Measurements from ENCODE around the gene CHCHD5.
A peak's percentile ranks its signal among the peaks of the same experiment; 100 is the strongest.
"Not testable (repeated sequence)": the region's sequence is repeated elsewhere in the genome, so short reads cannot be mapped to it uniquely, and the experiment has no call there.

The CHCHD5 gene

GRCh38 chr2:112584134-112584890, at the start of gene CHCHD5:
Gene CHCHD5, plus strand, starts transcription at chr2:112584609. Its CDS starts 39 bp downstream, at chr2:112584648.
- Histone ChIP-seq H3K36me3 (no peaks in the 10 kb centered on the region), H3K4me3 (ENCODE audit: low read depth, low read length) (peak within 1 kb of the TSS; percentile 82), H3K9me3 (ENCODE audit: severe bottlenecking) (no peaks in the 10 kb centered on the region), H3K27me3 (ENCODE audit: insufficient read depth, low read depth, severe bottlenecking) (no peaks in the 10 kb centered on the region), H3K27ac (peak within 1 kb of the TSS; percentile 91)
- TF ChIP-seq CTCF (IDR thresholded peaks at IDR 0.05; ENCODE audit: low read depth, low read length) = 0 out of 2 replicates have a peak, but pooled peaks have one; percentile 0
- peak; percentile 96 for DNase-seq

- TF ChIP-seq CTCF (IDR thresholded peaks at IDR 0.05; ENCODE audit: low read depth, low read length) = no peak
- H3K4me3 ChIP-seq (ENCODE audit: low read depth, low read length) = no peak overlapping the region
- no peak overlapping the region for H3K27ac ChIP-seq
- H3K27me3 ChIP-seq (ENCODE audit: insufficient read depth, low read depth, severe bottlenecking) = no peaks in the 10 kb centered on the region
- H3K36me3 ChIP-seq = peaks cover 9% of the 10 kb centered on the region
- peaks cover 5% of the 10 kb centered on the region for H3K9me3 ChIP-seq (ENCODE audit: severe bottlenecking)
- no peak for DNase-seq
Measured at GRCh38 chr2:112534826-112535225, 49.6 kb upstream of the CHCHD5 start.

- not testable (repeated sequence) for H3K27ac ChIP-seq; H3K36me3 ChIP-seq; H3K9me3 ChIP-seq (ENCODE audit: severe bottlenecking); H3K4me3 ChIP-seq (ENCODE audit: low read depth, low read length); DNase-seq; H3K27me3 ChIP-seq (ENCODE audit: insufficient read depth, low read depth, severe bottlenecking)
Measured at GRCh38 chr2:112536665-112537064, 47.7 kb upstream of the CHCHD5 start.

GRCh38 chr2:112539306-112539705, 45.1 kb upstream of the CHCHD5 start:
- Histone ChIP-seq H3K36me3 (0 out of 2 replicates have a peak, but pooled peaks cover 2% of the 10 kb centered on the region), H3K4me3 (ENCODE audit: low read depth, low read length) (no peak overlapping the region), H3K27ac (no peak overlapping the region), H3K27me3 (ENCODE audit: insufficient read depth, low read depth, severe bottlenecking) (no peaks in the 10 kb centered on the region), H3K9me3 (ENCODE audit: severe bottlenecking) (peaks cover 5% of the 10 kb centered on the region)
- DNase-seq = no peak
- no peak for TF ChIP-seq CTCF (IDR thresholded peaks at IDR 0.05; ENCODE audit: low read depth, low read length)

- no peak overlapping the region for H3K27ac ChIP-seq
- H3K27me3 ChIP-seq (ENCODE audit: insufficient read depth, low read depth, severe bottlenecking) = no peaks in the 10 kb centered on the region
- no peak overlapping the region for H3K4me3 ChIP-seq (ENCODE audit: low read depth, low read length)
- no peak for TF ChIP-seq CTCF (IDR thresholded peaks at IDR 0.05; ENCODE audit: low read depth, low read length)
- H3K9me3 ChIP-seq (ENCODE audit: severe bottlenecking) = peaks cover 5% of the 10 kb centered on the region
- DNase-seq = no peak
- H3K36me3 ChIP-seq = peaks cover 6% of the 10 kb centered on the region
Measured at GRCh38 chr2:112540906-112541305, 43.5 kb upstream of the CHCHD5 start.

- TF ChIP-seq CTCF (IDR thresholded peaks at IDR 0.05; ENCODE audit: low read depth, low read length) = no peak
- peak overlapping the region; percentile 88 for H3K27ac ChIP-seq
- H3K9me3 ChIP-seq (ENCODE audit: severe bottlenecking) = peaks cover 4% of the 10 kb centered on the region
- H3K27me3 ChIP-seq (ENCODE audit: insufficient read depth, low read depth, severe bottlenecking) = no peaks in the 10 kb centered on the region
- H3K4me3 ChIP-seq (ENCODE audit: low read depth, low read length) = peak overlapping the region; percentile 94
- peak; percentile 64 for DNase-seq
- peaks cover 10% of the 10 kb centered on the region for H3K36me3 ChIP-seq
Measured at GRCh38 chr2:112541315-112542122, 42.9 kb upstream of the CHCHD5 start.
